Measurements from ENCODE around the gene TTC9B. TPM values are rescaled to one million over a fixed set of nuclear protein-coding genes. Genes with fewer than 3 reads are reported as not detected.
A peak's percentile ranks its signal among the peaks of the same experiment; 100 is the strongest.

The TTC9B gene
- total and polyA plus RNA-seq, 2 of the 13 experiments (the other 11 are each of a cell fraction or from before 2014, with no cell fraction given) = not detected

DNA sequence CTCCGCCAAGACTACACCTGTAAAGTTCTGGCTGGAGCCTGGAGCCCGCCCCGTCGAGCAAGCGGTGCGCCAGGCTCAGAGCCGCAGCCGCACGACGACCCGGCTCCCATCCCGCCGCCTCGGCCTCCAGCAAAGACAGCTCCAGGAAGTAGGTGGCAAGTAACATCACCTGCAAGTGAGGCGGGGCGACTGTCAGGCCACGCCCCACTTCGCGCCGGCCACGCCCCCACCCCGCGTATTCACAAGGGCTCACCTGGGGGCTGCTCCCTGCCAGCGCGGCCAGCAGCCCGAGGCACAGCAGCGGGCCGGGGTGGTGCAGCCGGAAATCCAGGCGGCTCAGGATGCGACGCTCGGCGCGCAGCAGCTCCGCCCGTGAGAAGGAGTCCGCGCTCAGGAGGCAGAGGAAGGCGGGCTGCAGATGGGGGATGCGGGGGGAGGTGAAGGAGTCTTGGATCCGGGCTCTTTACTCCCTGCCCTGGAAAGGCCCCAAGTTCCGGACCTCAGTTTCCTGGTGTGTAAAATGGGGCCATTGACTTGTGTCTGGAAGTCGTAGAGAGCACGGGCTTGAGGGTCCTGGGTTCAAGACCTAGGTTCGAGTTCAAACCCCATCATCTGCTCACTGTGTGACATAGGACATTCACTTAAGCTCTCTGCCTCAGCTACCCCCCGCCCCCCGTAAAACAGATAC is 5.1 kb upstream of the TTC9B start:
- in situ Hi-C loops (cut with HindIII; ENCODE audit: extremely low pct_ligation_motif_present, low pct_unique_long_range_greater_than_20kb) = loop anchor here (5.0 kb wide), 1 partner anchor 86 kb away; no protein-coding TSS in a partner anchor
- no peak overlapping the region for H2AFZ ChIP-seq (ENCODE audit: low read length)
- ChIA-PET POLR2A (interaction anchor here (1.0 kb wide), 1 partner anchor 9 kb away, joined by 3 read pairs; no protein-coding TSS in a partner anchor), CTCF (ENCODE audit: low intra/inter-chr PET ratio, low total read pairs) (no interaction called here)
- WGBS (ENCODE audit: low lambda C conversion rate) = 93% methylated on average over 30 of the region's 48 CpGs
- no peak for ATAC-seq
- H4K20me1 ChIP-seq (ENCODE audit: insufficient read depth, low read length) = no peaks in the 10 kb centered on the region
- BruUV-seq (replicated peaks) = no TSS peak
- H3K27ac ChIP-seq (ENCODE audit: extremely low read length, insufficient read depth, low read length) = no peak overlapping the region
- peaks cover 38% of the 10 kb centered on the region for H3K4me1 ChIP-seq (ENCODE audit: insufficient read depth, low read length)
- H3K79me2 ChIP-seq (ENCODE audit: insufficient read depth, low read length) = no peaks in the 10 kb centered on the region
- TF ChIP-seq, protein P1, sequence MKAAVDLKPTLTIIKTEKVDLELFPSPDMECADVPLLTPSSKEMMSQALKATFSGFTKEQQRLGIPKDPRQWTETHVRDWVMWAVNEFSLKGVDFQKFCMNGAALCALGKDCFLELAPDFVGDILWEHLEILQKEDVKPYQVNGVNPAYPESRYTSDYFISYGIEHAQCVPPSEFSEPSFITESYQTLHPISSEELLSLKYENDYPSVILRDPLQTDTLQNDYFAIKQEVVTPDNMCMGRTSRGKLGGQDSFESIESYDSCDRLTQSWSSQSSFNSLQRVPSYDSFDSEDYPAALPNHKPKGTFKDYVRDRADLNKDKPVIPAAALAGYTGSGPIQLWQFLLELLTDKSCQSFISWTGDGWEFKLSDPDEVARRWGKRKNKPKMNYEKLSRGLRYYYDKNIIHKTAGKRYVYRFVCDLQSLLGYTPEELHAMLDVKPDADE (CRISPR knock-in tag; IDR thresholded peaks at IDR 0.05) = no peak
- peak; percentile 48 for TF ChIP-seq ZNF629 (CRISPR knock-in tag; conservative IDR thresholded peaks at IDR 0.05)
- H3K9me3 ChIP-seq (ENCODE audit: low read length) = no peaks in the 10 kb centered on the region
- no peak for FAIRE-seq
- no peak for DNase-seq (ENCODE audit: low spot score)
- intact Hi-C loops (cut with micrococcal nuclease; ENCODE audit: unreplicated experiment) = no loop called here
- H3K4me2 ChIP-seq (ENCODE audit: low read depth, low read length) = no peak overlapping the region
- no peak overlapping the region for H3K4me3 ChIP-seq (replicated peaks in 1 of 3; ENCODE audit: insufficient read depth in 1 of 3, low read depth in 2 of 3, low read length in 3 of 3)
- H3K36me3 ChIP-seq (replicated peaks in 1 of 2; ENCODE audit: control insufficient read depth in 1 of 2, insufficient read depth in 2 of 2, low read length in 2 of 2) = no peaks in the 10 kb centered on the region
- peaks cover 0 to 4% of the 10 kb centered on the region in 2 experiments; a peak in 1 of 5 replicates for H3K27me3 ChIP-seq (ENCODE audit: control insufficient read depth in 1 of 2, insufficient read depth in 2 of 2, low read length in 2 of 2)
- no peak overlapping the region for H3K9ac ChIP-seq (ENCODE audit: insufficient read depth, low read depth, low read length)

DNA sequence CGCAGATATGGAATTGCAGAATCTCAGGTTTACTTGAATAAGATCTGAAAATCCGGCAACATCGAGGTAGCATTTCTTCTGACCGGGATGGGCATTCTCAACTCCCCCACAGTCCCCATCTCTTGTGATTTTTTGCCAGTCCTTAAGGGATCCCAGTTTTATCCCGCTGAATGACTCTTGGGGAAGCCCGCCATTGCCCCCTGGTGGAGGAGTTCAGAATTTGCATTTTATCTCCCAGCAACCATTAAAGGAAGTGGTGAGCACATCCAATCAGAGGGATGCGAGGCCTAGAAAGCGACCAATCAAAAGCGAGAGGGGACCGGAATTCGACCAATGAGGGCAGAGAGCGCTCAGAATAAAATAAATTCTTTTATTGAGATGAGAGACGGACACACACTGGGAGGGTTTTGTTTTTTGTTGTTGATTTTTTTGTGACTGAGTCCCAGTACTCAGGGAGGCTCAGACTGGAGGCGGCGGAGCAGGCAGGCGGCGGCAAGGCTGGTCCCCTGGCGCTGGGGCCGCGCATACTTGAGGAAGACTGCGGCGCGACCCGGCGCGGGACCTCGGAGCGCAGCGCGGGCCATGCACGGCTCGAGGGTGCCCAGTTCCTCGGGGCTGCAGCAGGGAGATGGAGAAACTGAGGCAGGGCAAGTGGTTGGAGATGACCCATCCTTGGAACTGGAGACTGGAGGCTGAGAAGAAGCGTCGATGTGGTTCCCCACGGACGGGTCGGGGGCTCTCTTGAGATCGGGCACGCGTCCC is 3.9 kb upstream of the TTC9B start:
- ATAC-seq (peak; percentile 51), FAIRE-seq (peak; percentile 89), DNase-seq (ENCODE audit: low spot score) (peak; percentile 90)
- peaks cover 0 to 6% of the 10 kb centered on the region in 2 experiments; a peak in 1 of 5 replicates for H3K27me3 ChIP-seq (ENCODE audit: control insufficient read depth in 1 of 2, insufficient read depth in 2 of 2, low read length in 2 of 2)
- H3K9me3 ChIP-seq (ENCODE audit: low read length) = no peaks in the 10 kb centered on the region
- H3K79me2 ChIP-seq (ENCODE audit: insufficient read depth, low read length) = no peaks in the 10 kb centered on the region
- H3K27ac ChIP-seq (ENCODE audit: extremely low read length, insufficient read depth, low read length) = no peak overlapping the region
- no TSS peak for BruUV-seq (replicated peaks)
- no peak overlapping the region for H3K4me3 ChIP-seq (replicated peaks in 1 of 3; ENCODE audit: insufficient read depth in 1 of 3, low read depth in 2 of 3, low read length in 3 of 3)
- no peak overlapping the region for H3K9ac ChIP-seq (ENCODE audit: insufficient read depth, low read depth, low read length)
- ChIA-PET CTCF (ENCODE audit: low intra/inter-chr PET ratio, low total read pairs) (interaction anchor here (1.3 to 2.1 kb wide), 5 partner anchors 64 to 429 kb away, joined by 3 to 43 read pairs (median 4); no protein-coding TSS in a partner anchor), POLR2A (no interaction called here)
- no peak overlapping the region for H2AFZ ChIP-seq (ENCODE audit: low read length)
- intact Hi-C loops (cut with micrococcal nuclease; ENCODE audit: unreplicated experiment) = loop anchor here (1.0 kb wide), 2 partner anchors 67 to 83 kb away; no protein-coding TSS in a partner anchor
- H3K36me3 ChIP-seq (replicated peaks in 1 of 2; ENCODE audit: control insufficient read depth in 1 of 2, insufficient read depth in 2 of 2, low read length in 2 of 2) = no peaks in the 10 kb centered on the region
- in situ Hi-C loops (cut with HindIII; ENCODE audit: extremely low pct_ligation_motif_present, low pct_unique_long_range_greater_than_20kb) = loop anchor here (5.0 kb wide), 1 partner anchor 85 kb away; no protein-coding TSS in a partner anchor
- peaks cover 25% of the 10 kb centered on the region for H3K4me1 ChIP-seq (ENCODE audit: insufficient read depth, low read length)
- no peaks in the 10 kb centered on the region for H4K20me1 ChIP-seq (ENCODE audit: insufficient read depth, low read length)
- WGBS (ENCODE audit: low lambda C conversion rate) = 64% methylated on average over 41 of the region's 41 CpGs
- no peak overlapping the region for H3K4me2 ChIP-seq (ENCODE audit: low read depth, low read length)
- no peak for TF ChIP-seq ZNF367 (CRISPR knock-in tag; IDR thresholded peaks at IDR 0.05; ENCODE audit: borderline replicate concordance)
- TF ChIP-seq, protein P2, sequence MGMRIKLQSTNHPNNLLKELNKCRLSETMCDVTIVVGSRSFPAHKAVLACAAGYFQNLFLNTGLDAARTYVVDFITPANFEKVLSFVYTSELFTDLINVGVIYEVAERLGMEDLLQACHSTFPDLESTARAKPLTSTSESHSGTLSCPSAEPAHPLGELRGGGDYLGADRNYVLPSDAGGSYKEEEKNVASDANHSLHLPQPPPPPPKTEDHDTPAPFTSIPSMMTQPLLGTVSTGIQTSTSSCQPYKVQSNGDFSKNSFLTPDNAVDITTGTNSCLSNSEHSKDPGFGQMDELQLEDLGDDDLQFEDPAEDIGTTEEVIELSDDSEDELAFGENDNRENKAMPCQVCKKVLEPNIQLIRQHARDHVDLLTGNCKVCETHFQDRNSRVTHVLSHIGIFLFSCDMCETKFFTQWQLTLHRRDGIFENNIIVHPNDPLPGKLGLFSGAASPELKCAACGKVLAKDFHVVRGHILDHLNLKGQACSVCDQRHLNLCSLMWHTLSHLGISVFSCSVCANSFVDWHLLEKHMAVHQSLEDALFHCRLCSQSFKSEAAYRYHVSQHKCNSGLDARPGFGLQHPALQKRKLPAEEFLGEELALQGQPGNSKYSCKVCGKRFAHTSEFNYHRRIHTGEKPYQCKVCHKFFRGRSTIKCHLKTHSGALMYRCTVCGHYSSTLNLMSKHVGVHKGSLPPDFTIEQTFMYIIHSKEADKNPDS (CRISPR knock-in tag; IDR thresholded peaks at IDR 0.05) = no peak
- TF ChIP-seq NR3C1 (CRISPR knock-in tag; IDR thresholded peaks at IDR 0.05) = no peak
- no peak for TF ChIP-seq KDM6A (CRISPR knock-in tag; IDR thresholded peaks at IDR 0.05; ENCODE audit: low read depth)
- TF ChIP-seq TAF1 (CRISPR knock-in tag; IDR thresholded peaks at IDR 0.05) = no peak
- TF ChIP-seq IKZF5 (CRISPR knock-in tag; IDR thresholded peaks at IDR 0.05) = 0 out of 2 replicates have a peak, but pooled peaks have one; percentile 27
